NCI-H82 treated with DMSO at 0.1 percent for 48 hours (cell line): Measurements from ENCODE around the gene HNRNPA2B1.
"Not testable (repeated sequence)": the region's sequence is repeated elsewhere in the genome, so short reads cannot be mapped to it uniquely, and the experiment has no call there.

Experiments used
- DNase-seq: peaks from one replicate; lab custom pipeline; 2025; ENCODE audit not compliant: unreplicated experiment; lab: John Stamatoyannopoulos, UW

Gene HNRNPA2B1

GRCh38 chr7:26198133-26198780, 2.3 kb downstream of the HNRNPA2B1 start:
- DNase-seq, result no peak

DNA sequence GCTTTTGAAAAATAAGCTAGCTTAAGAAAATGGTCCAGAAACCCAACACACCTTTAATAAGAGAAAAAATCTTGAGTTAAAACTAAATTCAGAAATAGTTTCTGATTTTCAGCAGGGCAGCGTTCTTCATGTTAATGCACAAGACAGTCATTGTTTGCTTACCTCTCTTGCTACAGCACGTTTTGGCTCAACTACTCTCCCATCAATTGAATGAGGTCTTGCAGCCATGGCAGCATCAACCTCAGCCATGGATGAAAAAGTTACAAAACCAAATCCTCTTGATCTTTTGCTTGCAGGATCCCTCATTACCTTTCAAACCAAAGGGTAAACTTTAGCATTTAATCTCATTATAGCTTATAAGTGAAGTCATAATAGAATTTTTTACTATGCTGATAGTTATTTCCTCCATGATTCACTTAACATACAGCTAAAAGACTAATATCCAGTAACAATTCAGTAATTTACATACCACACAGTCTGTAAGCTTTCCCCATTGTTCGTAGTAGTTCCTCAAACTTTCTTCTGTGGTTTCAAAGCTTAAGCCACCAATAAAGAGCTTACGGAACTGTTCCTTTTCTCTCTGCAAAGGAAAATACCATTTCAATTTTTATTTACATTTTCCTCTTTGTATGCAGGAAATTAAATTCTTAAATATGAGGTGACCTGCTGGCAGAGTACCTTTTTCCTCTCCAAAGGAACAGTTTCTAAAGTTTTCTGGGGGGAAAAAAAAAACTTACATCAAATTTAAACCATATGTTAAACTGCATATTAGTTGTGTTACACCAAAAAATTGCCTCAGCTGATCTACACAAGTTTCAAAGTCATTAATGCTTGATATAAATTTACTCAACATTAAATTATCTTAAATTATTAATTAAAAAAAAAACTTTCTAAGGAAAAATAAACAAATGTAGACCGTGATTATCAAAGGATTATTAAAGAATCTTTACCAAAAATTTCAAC, 3.1 kb downstream of the HNRNPA2B1 start:
- no peak for DNase-seq

GRCh38 chr7:26195867-26196657, 4.5 kb downstream of the HNRNPA2B1 start:
- DNase-seq, result no peak

- no peak for DNase-seq
Measured at GRCh38 chr7:26195182-26195581, 5.4 kb downstream of the HNRNPA2B1 start.

- DNase-seq, result not testable (repeated sequence)
Measured at GRCh38 chr7:26194764-26195163, 5.8 kb downstream of the HNRNPA2B1 start.

DNA sequence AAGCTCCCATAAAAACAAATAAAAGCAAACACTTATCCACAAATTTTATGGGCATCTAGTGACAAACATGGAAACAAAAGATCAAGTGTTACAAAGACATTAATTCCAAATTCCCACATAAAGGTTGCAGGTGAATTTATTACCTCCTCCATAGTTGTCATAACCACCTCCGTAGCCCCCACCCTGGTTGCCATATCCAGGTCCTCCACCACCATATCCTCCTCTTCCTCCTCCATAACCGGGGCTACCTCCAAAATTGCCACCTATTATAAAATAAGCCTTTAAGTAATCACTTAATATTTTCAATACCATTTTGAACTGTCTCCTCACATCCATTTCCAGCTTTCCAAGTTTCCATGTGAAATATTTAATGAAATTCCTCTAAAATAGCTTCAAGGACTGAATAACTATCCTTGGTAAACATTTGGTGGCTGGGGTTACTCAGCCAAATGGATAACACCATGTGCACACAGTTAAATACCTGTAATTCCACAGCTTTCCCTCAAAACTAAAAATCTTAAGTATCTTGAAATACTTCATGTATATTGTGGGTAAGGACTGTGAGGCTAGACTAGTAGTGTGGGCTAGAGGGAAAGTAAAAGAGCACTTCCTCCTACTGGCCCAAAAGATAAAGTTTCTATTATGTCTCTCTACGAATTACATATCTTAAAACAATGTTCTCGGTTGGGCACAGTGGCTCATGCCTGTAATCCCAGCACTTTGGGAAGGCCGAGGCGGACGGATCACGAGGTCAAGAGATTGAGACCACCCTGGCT, 6.9 kb downstream of the HNRNPA2B1 start:
- no peak for DNase-seq

GRCh38 chr7:26192485-26193087, 8.0 kb downstream of the HNRNPA2B1 start:
- no peak for DNase-seq

DNA sequence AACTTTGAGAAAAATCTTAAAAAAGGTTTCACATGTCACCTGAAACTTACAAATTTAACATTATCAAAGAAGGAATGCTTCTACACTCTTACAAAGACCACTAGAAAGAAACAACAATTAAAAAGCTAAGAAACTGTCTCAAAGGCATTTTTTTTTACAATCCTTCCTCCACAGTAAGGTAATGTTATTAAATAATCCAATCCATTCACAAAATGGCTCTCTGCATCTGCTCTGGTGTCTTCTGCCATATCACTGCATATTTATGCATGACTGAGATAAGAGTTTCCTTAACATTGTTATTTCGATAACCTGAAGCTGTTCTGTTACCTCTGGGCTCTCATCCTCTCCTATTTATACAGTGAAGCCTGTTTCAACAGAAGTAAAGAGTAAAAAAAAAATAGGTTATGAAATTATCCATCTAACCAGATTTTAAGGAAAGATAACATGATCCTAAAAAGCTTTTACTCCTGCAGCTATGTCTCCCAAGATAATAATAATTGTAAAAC, 8.5 kb downstream of the HNRNPA2B1 start:
- no peak for DNase-seq

- DNase-seq, result no peak
Measured at GRCh38 chr7:26191233-26191973, 9.1 kb downstream of the HNRNPA2B1 start.

- no peak for DNase-seq
Measured at GRCh38 chr7:26190417-26190869, 10.1 kb downstream of the HNRNPA2B1 start.

GRCh38 chr7:26189697-26190096, 10.8 kb downstream of the HNRNPA2B1 start:
- no peak for DNase-seq

- no peak for DNase-seq
Measured at GRCh38 chr7:26188957-26189541, 11.5 kb downstream of the HNRNPA2B1 start.

GRCh38 chr7:26188206-26188956, 12.2 kb downstream of the HNRNPA2B1 start:
- DNase-seq, result no peak

DNA sequence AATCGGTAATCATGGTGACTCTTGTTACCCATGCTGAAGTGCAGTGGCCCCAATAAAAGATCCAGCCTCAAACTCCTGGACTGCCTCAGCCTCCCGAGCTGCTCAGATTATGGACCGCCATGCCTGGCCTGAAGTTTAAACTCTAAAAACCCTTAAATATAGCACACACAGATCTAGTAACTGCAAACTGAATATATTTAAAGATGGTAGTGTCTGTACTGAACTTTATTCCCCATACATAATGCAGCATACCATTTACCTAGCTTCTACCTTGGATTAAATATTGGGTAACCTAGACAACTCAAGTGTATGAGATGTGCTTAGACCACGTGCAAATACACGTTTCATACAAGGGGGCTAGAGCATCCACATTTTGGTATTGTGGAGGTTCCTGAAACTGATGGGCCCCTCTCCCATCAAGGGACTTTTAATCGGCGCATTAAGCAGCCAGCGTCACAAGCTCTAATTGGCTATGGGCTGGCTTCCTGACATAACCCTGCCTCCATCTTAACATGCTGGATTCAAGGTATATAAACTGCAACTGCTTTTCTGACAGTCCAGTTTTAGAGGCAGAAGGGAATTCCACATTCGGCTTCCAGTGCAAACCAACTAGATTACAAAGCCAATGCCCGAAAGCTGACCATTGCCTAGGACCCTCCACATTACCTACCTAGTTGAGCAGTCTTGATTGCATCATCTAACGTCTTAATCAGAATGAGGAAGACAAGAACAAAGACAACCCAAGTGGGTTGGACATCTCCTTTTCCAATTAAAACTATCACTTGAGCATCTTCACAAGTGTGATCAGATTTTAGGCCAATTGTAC, 13.0 kb downstream of the HNRNPA2B1 start:
- DNase-seq, result peak; percentile 59

GRCh38 chr7:26186364-26187311, 13.9 kb downstream of the HNRNPA2B1 start:
- no peak for DNase-seq

GRCh38 chr7:26185844-26186180, 14.7 kb downstream of the HNRNPA2B1 start:
- DNase-seq, result no peak
